Activated T-cell treated with anti-CD3 and anti-CD28 coated beads, Interleukin-2, amount 50 U/mL, for 1 hour (primary cell): ENCODE results near the gene ASIC2.

Source experiments
- DNase-seq: peaks from one replicate; pipeline ENCODE4 v3.0.0-alpha.2; 2020

ASIC2 gene

DNA sequence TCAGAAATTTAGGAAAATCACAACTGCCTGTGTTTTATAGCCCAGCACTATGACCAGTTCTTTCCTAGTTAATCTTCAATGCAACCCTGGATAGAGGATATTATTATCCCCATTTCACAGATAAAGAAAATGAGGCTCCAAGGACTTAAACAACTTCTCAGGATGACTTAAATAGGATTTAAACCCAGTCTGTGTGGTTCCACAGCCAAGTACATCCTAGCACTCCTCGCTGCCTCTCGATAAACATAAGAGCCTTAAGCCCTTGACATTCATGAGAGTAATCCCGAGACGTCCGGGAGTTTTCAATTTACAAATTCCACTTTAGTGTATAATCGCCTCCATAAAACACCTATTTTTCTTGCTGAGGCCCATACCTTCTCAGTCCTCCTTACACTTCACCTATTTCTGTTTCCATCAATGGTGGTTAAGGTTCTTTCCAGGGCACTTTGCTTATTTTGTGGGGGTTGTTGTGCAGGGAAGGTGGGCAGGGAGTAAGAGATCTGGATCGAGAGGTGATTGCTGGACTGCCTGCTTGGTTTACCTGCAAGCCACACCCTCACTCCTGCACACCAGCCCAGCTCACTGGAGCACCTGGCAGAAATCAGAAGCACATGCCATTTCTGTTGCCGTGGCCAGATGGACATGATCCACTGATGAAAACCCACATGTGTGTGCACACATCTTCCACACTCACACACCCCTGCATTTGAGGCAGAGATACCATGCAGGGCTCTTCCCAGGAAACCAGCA is 50.5 kb downstream of the ASIC2 start:
- no peak for DNase-seq

DNA sequence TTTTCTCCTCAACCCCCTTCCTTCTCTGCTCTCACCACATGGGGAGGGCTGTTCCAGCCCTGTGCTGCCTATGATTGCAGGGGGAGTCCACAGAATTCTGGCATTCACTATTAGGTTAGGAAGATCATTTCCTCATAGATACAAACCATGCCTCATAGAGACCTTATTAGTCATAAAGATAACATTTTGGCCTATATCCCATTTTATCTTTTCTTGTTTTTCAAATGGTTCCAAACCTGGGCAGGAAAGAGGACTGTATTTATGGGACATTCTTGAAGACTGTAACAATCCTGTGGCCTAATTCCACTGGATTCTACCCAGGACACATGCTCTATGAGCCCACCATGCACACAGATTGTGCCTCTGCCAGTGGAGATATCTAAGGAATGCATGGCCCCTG is 51.7 kb downstream of the ASIC2 start:
- no peak for DNase-seq

DNA sequence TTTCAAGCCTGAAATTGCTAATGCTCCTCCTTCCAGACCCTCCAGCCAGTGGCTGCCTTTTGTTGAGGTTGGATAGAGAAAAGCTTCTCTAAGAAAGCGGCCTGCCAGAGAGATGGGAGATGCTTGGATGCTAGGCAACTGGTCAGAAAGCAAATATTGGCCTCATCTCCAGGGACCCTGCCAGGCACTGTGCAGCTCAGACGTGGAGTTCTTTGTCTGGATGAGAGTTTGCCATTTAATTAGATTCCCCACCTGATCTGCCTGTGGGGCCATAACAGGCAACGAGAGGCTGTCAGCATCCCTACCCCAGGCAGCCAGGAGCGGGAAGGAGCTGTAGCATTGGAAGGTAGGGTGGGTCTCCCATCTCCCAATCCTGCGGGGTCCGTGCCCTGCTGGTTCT is 52.7 kb downstream of the ASIC2 start:
- DNase-seq = no peak

DNA sequence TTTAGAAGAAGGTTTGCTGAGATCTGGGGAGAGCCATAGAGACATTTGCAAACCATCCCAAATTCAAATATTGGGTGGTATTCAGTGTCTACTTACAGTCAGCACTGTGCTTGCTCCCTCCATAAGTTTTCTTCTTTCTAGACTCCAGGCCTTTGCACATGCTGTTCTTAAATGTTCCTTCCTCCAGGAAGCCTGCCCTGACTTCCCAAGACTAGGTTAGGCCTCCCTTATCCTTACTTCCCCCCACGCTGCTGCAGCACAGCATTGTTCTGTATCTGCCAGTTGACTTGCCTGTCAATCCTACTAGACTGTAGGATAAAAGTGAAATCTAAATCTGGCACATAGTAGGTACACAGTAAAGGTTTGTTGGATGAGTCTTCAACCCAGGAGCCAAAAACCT is 53.4 kb downstream of the ASIC2 start:
- DNase-seq = no peak

DNA sequence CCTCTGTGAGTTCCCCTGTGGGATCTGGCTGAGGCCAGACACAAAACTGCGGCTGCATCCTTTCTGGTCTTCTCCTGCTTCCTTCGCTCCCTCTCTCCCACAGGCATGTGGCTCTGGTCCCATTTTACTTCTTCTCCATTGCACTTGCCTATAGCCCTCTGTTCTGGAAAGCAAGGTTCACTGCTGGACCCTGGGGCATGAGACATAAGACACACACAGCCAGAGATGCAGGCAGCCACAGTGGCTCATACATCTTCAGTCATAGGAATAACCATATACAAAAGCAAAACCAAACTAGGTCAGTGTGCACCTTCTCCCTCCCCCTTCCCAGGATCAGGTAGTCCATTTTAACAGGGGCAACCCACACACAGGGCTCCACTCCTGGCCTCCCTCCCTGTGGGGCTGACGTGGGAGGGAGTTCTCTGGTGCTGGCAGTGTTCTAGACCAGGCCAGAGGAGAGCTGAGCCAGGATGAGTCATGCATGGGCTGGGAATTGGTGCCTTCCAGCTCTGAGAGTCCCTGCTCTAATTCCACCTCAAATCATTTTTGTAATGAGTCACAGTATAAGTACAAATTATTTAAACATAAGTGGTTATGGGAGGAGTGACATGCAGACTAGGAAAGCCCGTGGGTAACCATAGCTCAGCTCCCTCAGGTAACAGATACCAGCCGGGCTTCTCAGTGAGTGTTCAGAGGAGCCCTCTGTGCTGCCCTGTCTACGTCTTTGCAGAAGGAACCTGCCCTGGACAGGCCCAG is 58.0 kb downstream of the ASIC2 start:
- no peak for DNase-seq

DNA sequence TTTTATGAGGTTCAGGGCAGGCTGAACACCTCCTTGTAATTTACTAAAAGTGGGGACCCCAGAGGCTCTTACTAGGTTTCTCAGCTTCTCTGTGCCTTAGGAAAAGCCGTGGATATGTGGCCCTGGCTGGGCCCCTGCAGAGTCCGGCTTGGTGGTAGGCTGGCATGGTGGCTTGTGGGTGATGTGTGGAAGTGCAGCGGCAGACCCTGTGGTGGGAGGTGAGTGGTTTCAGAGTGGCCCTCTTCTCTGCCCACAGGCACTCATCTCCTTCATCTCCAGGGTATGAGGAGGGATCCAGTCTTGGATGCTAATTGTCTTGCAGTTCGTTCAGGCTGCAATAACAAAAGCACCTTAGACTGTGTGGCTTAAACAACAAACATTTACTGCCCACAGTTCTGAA is 58.9 kb downstream of the ASIC2 start:
- DNase-seq = no peak

DNA sequence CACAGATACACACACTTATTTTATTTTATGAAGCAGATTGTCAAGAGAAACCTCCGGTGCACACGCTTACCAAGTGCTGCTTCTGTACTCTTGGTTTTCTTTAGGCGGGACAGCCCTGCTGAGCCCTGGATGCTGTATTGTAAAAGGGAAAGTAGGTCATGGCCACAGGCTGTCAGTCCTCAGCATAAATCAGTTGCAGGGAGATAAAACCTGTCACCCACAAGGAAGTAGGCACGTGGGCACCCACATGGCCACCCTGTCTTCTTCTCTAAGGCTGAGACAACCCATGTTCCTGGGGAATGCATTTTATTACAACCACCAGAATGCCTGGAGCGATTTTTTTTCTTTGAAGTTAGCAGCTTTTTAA is 59.3 kb downstream of the ASIC2 start:
- DNase-seq = no peak

DNA sequence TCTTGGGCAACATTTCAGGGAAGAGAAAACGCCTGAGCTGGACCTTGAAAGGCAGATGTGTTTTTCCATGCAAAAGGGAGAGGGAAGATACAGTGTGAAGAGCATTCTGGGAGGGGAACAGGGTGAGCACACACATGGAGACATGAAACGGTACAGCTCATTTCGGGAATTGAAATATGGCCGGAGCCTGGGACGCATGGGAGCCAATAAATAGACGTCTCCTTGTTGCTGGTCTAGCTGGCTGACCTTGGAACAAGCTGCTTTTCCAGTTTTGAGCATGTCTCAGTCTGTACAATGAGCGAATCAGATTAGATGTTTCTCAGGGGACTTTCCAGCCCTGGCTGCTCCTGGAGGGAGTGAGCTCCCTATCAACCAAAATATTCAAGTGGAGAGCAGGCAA is 63.6 kb downstream of the ASIC2 start:
- DNase-seq = no peak

DNA sequence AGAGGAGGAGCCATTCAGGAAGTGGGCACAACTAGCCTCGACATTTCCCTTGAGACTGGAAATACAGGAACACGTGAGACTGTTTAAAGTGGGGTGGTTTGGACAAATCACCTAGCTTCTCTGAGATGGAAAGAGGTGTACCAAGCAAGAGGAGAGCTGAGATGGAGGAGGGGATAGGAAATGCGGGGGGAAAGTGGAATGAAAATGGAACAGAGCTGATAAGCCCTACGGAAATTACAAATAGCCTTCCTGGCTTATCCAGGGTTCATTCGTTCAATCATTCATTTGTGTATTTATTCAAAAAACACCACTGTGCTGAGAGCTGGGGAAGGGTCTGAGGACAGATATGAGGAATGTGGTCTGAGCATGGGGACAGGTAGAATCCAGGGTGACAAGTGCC is 64.1 kb downstream of the ASIC2 start:
- no peak for DNase-seq

DNA sequence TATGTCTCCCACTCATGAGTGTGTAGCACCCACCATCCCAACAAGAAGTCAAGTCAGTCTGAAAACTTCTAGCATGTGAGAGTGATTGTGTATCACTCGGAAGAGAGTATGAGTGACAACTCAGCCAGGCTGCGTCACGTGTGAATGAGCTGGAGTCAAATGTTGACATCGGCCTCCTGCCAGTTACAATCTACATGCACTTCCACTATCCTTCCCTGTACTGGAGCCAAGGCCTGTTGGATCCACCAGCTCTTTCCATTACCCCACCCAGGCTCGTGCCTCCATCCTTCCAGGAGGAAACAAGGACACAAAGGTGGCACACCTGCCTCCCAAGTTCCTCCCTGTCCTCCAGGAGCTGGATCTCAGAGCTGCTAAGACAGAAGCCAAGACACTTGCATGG is 64.5 kb downstream of the ASIC2 start:
- no peak for DNase-seq

DNA sequence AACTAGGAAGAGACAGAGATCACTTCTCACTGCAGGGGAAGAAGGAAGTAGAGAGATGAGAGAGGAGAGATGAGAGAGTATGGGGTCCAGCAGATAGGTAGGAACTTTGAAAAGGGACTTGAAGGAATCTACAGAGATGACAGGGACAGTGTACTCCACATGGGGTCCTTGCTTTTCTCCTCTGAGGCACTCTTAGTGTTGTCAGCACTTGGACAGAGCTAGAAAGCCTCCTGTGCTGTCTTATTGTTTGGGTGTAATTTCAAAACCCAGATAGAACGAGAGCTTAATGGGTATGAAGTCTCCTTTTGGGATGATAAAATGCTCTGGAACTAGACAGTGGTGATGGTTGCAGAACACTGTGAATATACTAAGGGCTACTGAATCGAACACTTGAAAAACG is 65.2 kb downstream of the ASIC2 start:
- no peak for DNase-seq

DNA sequence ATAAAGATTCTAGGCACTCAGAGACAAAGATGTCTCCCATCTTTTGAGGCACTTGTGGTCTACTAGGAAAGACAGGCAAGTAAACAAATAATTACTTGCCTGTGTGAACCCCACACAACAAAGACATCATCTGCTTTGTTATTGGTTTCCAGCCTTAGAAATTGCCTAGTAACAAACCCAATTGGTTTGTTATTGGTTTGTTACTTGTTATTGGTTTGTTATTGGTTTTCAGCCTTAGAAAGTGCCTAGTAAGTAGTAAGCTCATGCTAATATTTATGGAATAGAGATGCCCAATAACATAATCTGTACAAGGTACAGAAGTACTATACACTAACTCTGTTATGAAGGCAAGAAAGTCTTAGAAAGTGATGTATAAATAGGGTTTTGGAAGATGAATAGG is 67.1 kb downstream of the ASIC2 start:
- no peak for DNase-seq

DNA sequence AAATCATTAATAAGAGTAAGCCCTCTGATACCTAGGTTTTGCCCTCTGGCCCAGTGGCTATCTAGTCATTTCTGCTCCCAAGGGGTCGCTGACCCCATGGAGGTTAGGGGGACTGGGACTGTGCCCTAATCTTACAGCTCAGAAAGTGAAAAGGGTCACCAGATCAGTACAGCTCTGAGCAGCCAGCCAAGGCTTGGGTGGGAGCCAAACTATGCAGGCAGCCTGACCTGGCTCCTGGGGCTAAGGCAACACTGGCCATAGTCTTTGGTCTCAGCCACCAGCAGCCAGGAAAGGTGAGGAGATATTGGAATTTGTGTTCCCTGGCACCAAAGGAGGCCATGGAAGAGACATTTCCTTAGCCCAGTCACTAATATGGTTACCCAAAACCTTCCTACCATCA is 67.6 kb downstream of the ASIC2 start:
- no peak for DNase-seq

DNA sequence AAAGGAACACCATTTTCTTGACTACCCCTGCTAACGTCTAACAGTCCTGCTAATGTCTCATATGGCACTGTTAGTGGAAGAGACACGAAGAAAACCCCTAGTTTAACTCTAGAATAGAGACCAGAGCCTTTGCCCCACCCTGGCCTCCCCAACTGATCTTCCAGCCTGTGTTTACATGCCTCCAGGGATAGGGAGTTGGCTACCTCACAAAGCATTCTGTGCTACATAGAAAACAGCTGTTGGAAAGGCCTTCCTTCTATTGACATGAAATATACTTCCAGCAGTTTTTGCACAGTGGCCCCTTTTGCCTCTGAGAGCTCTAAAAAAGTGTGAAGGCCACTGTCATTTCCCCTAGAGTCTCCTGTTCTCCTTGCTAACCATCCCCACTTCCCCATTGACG is 73.1 kb downstream of the ASIC2 start:
- no peak for DNase-seq

DNA sequence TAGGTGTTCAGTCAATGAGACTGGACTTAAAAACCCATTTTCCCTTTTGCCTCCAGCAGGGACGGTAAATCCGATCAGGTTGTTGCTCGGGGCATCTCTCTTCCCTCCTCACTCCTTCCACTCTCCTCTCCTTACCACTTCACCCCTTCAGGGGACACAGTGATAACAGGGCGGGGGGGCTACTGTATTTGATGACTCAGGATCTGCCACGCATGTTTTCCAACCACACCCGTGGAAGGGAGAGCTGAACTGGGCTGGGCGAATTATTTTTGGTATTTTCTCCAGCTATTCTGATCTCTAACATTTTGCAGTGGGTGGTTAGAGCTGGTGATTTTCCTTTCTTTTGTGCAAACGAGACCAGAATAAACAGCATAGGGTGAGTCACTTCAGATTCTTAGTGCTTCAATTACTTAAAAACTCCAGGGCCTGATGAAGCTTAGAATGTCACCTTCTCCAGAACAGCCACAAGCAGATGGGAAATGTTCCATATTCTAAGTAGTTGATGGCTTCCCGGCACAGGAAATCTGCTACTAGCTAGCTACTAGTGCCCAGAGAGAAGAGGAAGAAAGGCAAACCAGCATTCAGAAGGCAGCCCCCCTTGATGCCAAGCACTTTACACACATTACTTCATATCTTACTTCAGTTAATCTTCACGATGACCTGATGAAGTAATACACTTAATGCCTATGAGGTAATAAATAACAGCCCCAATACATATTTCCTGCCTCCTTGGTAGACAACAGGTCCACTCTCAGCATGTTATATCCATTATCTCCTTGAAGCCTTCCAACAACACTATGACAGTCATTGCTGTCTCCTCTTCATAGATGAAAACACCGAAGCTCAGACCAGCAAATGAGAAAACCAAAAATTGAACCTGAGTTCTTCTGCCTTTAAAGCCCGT is 74.1 kb downstream of the ASIC2 start:
- no peak for DNase-seq

DNA sequence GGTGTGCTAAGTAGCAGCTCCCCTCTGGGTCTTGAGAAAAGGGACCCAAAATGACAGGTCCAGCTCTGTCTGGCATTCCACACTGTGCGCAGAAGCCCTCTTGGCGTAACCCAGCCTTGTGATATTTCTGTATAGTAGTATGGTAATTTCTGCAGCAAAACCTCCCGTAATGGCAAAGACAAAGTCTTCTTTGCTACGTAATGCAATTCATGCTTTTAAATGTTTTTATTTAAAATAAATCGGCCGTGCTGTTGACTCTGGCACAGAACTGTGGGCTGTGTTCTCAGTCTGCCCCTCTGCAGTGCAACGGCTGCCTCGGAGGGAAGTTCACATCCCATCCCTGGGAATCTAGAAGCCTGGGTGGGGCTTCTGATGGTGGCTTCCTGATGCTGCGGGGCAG is 75.2 kb downstream of the ASIC2 start:
- no peak for DNase-seq

DNA sequence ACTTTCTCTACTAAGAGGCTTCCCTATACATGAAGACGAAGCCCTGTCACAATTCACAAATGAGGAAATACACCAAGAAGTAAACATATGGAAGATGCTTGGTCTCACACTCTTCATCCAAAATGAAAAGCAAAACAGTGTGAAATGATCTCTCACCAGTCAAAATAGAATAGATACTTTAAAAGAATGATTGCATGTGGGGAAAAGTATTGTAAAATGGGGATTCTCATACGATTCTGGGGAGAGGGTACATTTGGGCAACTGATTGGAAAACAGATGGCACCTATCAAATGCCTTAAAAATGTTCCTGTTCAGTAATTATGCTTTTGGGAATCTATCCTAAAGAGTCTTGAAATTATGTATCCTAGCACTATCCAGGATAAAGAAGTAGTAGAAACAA is 78.1 kb downstream of the ASIC2 start:
- DNase-seq = no peak

DNA sequence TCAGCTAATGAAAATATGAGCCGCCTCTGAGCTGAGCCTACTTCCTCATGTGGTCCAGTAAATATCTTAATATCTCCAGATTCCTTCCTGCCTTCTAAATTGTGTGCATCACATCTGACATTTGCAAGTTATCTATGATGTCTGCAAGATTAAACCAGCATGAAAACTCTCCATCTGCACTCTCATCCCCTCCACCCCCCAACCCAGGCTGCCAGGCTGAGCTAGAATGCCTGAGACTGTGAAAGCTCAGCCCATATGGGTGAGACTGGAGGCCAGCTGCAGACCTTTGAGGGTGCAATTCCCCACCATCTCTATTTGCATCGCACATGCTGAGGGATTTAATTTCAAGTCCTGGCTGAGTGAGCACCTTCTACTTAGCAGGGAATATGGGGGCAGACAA is 82.8 kb downstream of the ASIC2 start:
- no peak for DNase-seq

DNA sequence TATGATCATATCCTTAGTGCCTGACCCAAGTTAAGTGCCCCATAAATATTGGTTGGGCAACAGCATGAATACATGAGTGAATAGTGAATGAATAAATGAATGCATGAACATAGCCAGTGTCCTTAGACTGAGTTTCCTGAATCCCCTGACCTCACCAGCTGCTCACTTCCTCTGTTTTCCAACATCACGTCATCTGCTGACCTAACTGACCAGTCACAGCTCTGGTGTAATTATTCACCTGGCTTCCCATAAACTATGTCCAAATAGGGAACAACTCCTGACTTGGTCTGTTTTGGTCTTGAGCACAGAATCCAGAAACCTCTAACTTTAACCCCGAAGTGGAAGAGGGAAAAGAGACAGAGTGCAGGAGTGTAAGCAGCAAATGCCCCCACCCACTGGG is 83.4 kb downstream of the ASIC2 start:
- no peak for DNase-seq

DNA sequence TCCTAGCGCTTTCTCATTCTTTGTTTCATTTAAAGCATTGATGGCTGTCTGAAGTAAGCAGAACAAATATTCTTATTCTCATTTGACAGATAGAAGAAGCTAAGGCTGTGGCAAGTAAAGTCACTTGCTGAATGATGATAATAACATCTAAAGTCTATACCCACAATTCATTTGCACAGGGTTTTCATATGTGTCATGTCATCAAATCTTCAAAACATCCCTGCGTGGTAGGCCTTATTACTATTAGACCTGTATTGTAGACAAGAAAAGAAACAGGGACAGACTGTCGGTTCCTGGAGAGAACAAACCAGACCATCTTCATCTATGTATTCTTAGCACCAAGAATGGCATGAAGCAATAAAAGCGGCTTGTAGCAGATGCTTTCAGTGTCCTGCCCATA is 85.9 kb downstream of the ASIC2 start:
- no peak for DNase-seq

DNA sequence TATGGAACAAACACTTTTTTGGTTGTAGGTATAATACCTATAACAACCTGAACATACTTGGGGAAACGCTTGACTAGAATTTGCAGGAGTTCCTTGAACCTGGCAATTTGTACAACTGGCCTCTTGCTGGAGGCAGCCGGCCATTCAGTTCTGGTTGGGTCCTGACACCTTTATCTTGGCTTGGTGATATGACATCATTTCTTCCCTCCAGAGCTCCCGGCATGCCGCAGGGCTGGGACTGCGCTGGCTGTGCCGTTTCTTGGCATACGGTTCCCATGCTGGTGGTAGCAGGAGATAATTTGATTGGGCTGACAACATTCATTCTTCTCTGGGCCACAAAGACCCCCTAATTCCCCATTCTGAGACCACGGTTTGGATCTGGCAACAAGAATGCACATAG is 87.5 kb downstream of the ASIC2 start:
- no peak for DNase-seq

DNA sequence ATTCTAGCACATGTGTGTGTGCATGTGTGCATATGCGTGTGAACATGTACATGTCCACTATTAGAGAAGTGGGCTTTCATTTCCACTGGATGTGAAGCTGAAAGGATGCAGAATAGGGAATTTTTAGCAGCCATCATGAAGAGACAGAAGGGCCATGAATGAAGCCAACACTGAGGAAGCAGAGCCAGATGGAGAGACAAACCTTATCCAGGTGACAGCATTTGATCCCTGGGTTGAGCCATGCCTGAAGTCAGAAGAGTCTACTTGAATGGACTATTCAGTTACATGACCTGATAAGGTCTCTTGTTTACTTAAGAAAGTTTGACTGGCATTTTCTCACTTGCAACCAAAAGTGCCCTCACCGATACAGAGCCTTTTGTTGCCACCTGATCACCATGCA is 88.4 kb downstream of the ASIC2 start:
- DNase-seq = no peak

DNA sequence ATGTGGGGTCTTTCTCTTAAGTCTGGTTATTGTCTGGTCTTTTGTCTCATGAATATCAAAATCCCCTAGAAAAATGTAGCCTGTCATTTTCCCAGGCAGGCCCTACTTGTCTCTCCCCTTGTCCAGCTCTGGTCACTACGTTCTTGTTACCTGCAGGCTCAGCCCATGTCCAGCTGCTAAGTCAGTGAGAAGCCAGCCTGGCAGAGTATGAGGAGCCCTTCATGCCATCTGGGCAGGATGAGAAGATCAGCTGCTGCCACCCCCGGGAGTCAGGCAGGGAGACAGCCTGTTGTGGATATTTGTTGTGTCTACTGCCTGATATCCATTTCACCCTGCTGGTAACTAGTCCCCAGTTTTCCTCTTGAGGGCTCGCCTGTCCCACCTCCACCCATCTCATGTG is 88.9 kb downstream of the ASIC2 start:
- no peak for DNase-seq
